K562 (cell line): ENCODE results near the gene ZDHHC18. TPM values are rescaled to one million over a fixed set of nuclear protein-coding genes. Genes with fewer than 3 reads are reported as not detected.

Source experiments
- ATAC-seq: fragments of 200-7000 bp; cut with Tn5 transposase; 3 replicates; pipeline ENCODE4 v1.9.1; 2020; ENCODE audit warnings: moderate library complexity
- BruUV-seq: library from RNA; stranded (reverse); fragments of 400-500 nt; replicated peaks from 2 replicates; lab custom pipeline; 2021; lab: Mats Ljungman, UMichigan
- CTCF ChIA-PET: fragments of 300-600 bp; formaldehyde crosslinking; extraction: SDS; loops from one replicate; lab custom pipeline; 2021; ENCODE audit warnings: low intra/inter-chr PET ratio; lab: Yijun Ruan, JAX
- POLR2A ChIA-PET: fragments of 300-600, 350-650 bp; sonication (Branson Sonifier 250); formaldehyde crosslinking; extraction: SDS; loops from one replicate; lab custom pipeline; 2021; ENCODE audit warnings: antibody characterized with exemption, inconsistent platforms; lab: Yijun Ruan, JAX
- DNase-seq, 4 experiments: peaks; one replicate each; pipeline versions ENCODE4 v3.0.0 to v3.0.0-alpha.2; 2011 to 2018; ENCODE audit warnings: low spot score in 3 of 4, mixed read lengths in 3 of 4; ENCODE audit errors: extremely low read depth in 1 of 4
- FAIRE-seq: peaks from 2 replicates; lab custom pipeline; 2011; peaks lifted over from hg19 to GRCh38; lab: Jason Lieb, UNC
- H2AFZ ChIP-seq: 2 replicates; pipeline ENCODE4 v1.6.0; 2011; ENCODE audit warnings: low read depth, low read length, control low read depth, inconsistent platforms
- H3K27ac ChIP-seq: fragments of 200-600 bp; 3 replicates; pipeline ENCODE4 v1.8.0; 2011; ENCODE audit warnings: low read depth, mild to moderate bottlenecking, control low read depth, inconsistent platforms, low read length, moderate library complexity, mixed read lengths; ENCODE audit errors: extremely low read depth
- H3K27me3 ChIP-seq, 2 experiments: fragments of 300-600 bp in 1 of 2; 2 replicates in 1 of 2; 3 replicates in 1 of 2; pipeline versions ENCODE4 v1.6.0 to v1.8.0; 2011; ENCODE audit warnings: inconsistent platforms in 2 of 2, low read length in 2 of 2, mild to moderate bottlenecking in 1 of 2, mixed read lengths in 1 of 2, moderate library complexity in 1 of 2; ENCODE audit not compliant: control insufficient read depth in 2 of 2, insufficient read depth in 2 of 2
- H3K36me3 ChIP-seq: fragments of 300-600 bp; 3 replicates; pipeline ENCODE4 v1.8.0; 2011; ENCODE audit warnings: mild to moderate bottlenecking, low read length, inconsistent platforms; ENCODE audit not compliant: control insufficient read depth, insufficient read depth
- H3K4me1 ChIP-seq, 2 experiments: fragments of 200-600 bp in 1 of 2; replicated peaks in 1 of 2; 2 replicates in 1 of 2; 3 replicates in 1 of 2; pipeline versions ENCODE4 v1.5.1 to v1.8.0; 2011; ENCODE audit warnings: inconsistent platforms in 2 of 2, low read length in 2 of 2, mild to moderate bottlenecking in 1 of 2, mixed read lengths in 1 of 2, moderate library complexity in 1 of 2; ENCODE audit not compliant: control insufficient read depth in 2 of 2, insufficient read depth in 2 of 2
- H3K4me2 ChIP-seq: 2 replicates; pipeline ENCODE4 v1.6.1; 2011; ENCODE audit warnings: low read length, control low read depth, inconsistent platforms, mixed read lengths; ENCODE audit not compliant: insufficient read depth
- H3K4me3 ChIP-seq: fragments of 200-600 bp; sonication (generic), shearing (Covaris generic); 2 replicates; pipeline ENCODE4 v1.5.1; 2016; ENCODE audit warnings: control low read depth, inconsistent platforms
- H3K79me2 ChIP-seq: fragments of 200-600 bp; 3 replicates; pipeline ENCODE4 v1.8.0; 2011; ENCODE audit warnings: low read length, inconsistent platforms; ENCODE audit not compliant: control insufficient read depth, insufficient read depth
- H3K9ac ChIP-seq, 2 experiments: 2 replicates each; pipeline versions ENCODE4 v1.6.0 to v1.6.1; 2011; ENCODE audit warnings: low read depth in 2 of 2, low read length in 2 of 2, control low read depth in 1 of 2, inconsistent platforms in 1 of 2, mild to moderate bottlenecking in 1 of 2, mixed read lengths in 1 of 2; ENCODE audit not compliant: insufficient read depth in 1 of 2
- H3K9me1 ChIP-seq: one replicate; pipeline ENCODE4 v1.6.0; 2011; ENCODE audit warnings: inconsistent platforms, mild to moderate bottlenecking, low read length, moderate library complexity; ENCODE audit not compliant: control insufficient read depth, insufficient read depth
- H3K9me3 ChIP-seq: replicated peaks from 2 replicates; pipeline ENCODE4 v1.5.1; 2011; ENCODE audit warnings: low read depth, low read length, inconsistent platforms; ENCODE audit not compliant: control insufficient read depth, insufficient read depth
- H4K20me1 ChIP-seq: replicated peaks from 2 replicates; pipeline ENCODE4 v1.6.1; 2011; ENCODE audit warnings: low read length, inconsistent platforms, mixed read lengths; ENCODE audit not compliant: control insufficient read depth, insufficient read depth
- ARHGAP35 ChIP-seq: fragments of 450-650 bp; IDR thresholded peaks from 2 replicates; pipeline ENCODE4 v1.6.1; 2018; ENCODE audit not compliant: partially characterized antibody
- CBX1 ChIP-seq: sonication (generic); IDR thresholded peaks from 2 replicates; pipeline ENCODE4 v1.6.1; 2016; ENCODE audit warnings: antibody characterized with exemption, low read depth, mild to moderate bottlenecking
- CEBPB ChIP-seq: fragments of 450-650 bp; IDR thresholded peaks from 2 replicates; pipeline ENCODE4 v1.6.1; 2016; ENCODE audit warnings: missing genetic modification characterization, missing compliant biosample characterization
- CEBPG ChIP-seq, 3 experiments: fragments of 200-800 bp in 1 of 3; sonication (Bioruptor generic) in 1 of 3; sonication (generic) in 1 of 3; formaldehyde crosslinking in 1 of 3; IDR thresholded peaks in 2 of 3; conservative IDR thresholded peaks in 1 of 3; 2 replicates each; pipeline versions ENCODE4 v1.6.1 to v1.8.0; 2016 to 2022; ENCODE audit warnings: missing compliant biosample characterization in 2 of 3, missing genetic modification characterization in 2 of 3, mild to moderate bottlenecking in 1 of 3, missing genetic modification reagents in 1 of 3
- DNMT1 ChIP-seq: fragments of 450-650 bp; IDR thresholded peaks from 2 replicates; pipeline ENCODE4 v1.6.1; 2016; ENCODE audit warnings: antibody characterized with exemption, mild to moderate bottlenecking
- EP300 ChIP-seq: IDR thresholded peaks from 2 replicates; pipeline ENCODE4 v1.6.1; 2012; ENCODE audit warnings: low read length, improper control_type of control experiment
- ETV1 ChIP-seq: fragments of 450-650 bp; conservative IDR thresholded peaks from 2 replicates; pipeline ENCODE4 v1.6.1; 2016; ENCODE audit warnings: missing genetic modification characterization, control low read depth, low read depth, missing compliant biosample characterization
- ETV5 ChIP-seq: sonication (generic); formaldehyde crosslinking; IDR thresholded peaks from 2 replicates; pipeline ENCODE4 v1.4.0; 2020; ENCODE audit warnings: low read depth, mild to moderate bottlenecking, missing genetic modification reagents
- MXD1 ChIP-seq: fragments of 250-450 bp; sonication (Bioruptor Pico); IDR thresholded peaks from 2 replicates; pipeline ENCODE4 v1.8.0; 2021; ENCODE audit warnings: borderline replicate concordance, mild to moderate bottlenecking, moderate library complexity; ENCODE audit not compliant: poor library complexity, severe bottlenecking
- PTTG1 ChIP-seq: fragments of 450-650 bp; IDR thresholded peaks from 2 replicates; pipeline ENCODE4 v1.6.1; 2016; ENCODE audit warnings: low read depth, mild to moderate bottlenecking, missing genetic modification characterization, missing compliant biosample characterization
- RNF2 ChIP-seq: sonication (generic); IDR thresholded peaks from 2 replicates; pipeline ENCODE4 v1.6.1; 2016
- SIX5 ChIP-seq, 2 experiments: IDR thresholded peaks; 2 replicates each; pipeline ENCODE4 v1.6.1; 2011; ENCODE audit warnings: low read length in 2 of 2, borderline replicate concordance in 1 of 2, low read depth in 1 of 2, mild to moderate bottlenecking in 1 of 2, moderate library complexity in 1 of 2; ENCODE audit not compliant: insufficient read depth in 1 of 2
- SMAD1 ChIP-seq: fragments of 150-350 bp; IDR thresholded peaks from 2 replicates; pipeline ENCODE4 v1.6.1; 2014; ENCODE audit warnings: low read length, low read depth; ENCODE audit not compliant: partially characterized antibody
- SUPT5H ChIP-seq: fragments of 450-650 bp; IDR thresholded peaks from 2 replicates; pipeline ENCODE4 v1.6.1; 2016
- TCF7 ChIP-seq: sonication (generic); IDR thresholded peaks from 2 replicates; pipeline ENCODE4 v1.6.1; 2016; ENCODE audit warnings: antibody characterized with exemption, borderline replicate concordance
- TGIF2 ChIP-seq: sonication (generic); formaldehyde crosslinking; IDR thresholded peaks from 2 replicates; pipeline ENCODE4 v1.8.1; 2022; ENCODE audit warnings: mild to moderate bottlenecking, missing genetic modification reagents, moderate library complexity
- ZNF263 ChIP-seq: sonication (generic); formaldehyde crosslinking; IDR thresholded peaks from 2 replicates; pipeline ENCODE4 v1.8.0; 2022; ENCODE audit warnings: mild to moderate bottlenecking, missing genetic modification reagents, borderline replicate concordance
- ZNF274 ChIP-seq: IDR thresholded peaks from 2 replicates; pipeline ENCODE4 v1.6.1; 2011; ENCODE audit warnings: low read depth, mild to moderate bottlenecking, low read length, moderate library complexity, borderline replicate concordance
- WGBS: fragments of 100-300 bp; shearing (Covaris generic); methylation state at CpG from one replicate; pipeline ENCODE4 v1.1.6; 2016; ENCODE audit warnings: low coverage, mixed read lengths; ENCODE audit not compliant: insufficient coverage; ENCODE audit errors: missing lambda C conversion rate; 5-methylcytosine and 5-hydroxymethylcytosine counted together
- in situ Hi-C: fragments of 300-500 bp; cut with MboI; formaldehyde crosslinking; loops from 4 replicates; pipeline ENCODE4 v1.15.0; 2018; ENCODE audit warnings: inconsistent platforms, mixed read lengths
- intact Hi-C: fragments of 100-400 bp; cut with micrococcal nuclease; formaldehyde crosslinking; loops from 2 replicates; pipeline ENCODE4 v1.14.2; 2022
- polyA plus RNA-seq, 8 experiments: library from polyadenylated mRNA; depleted of rRNA in 4 of 8; stranded (reverse) in 5 of 8; unstranded in 3 of 8; fragments of >200 nt; fragmentation: Nextera tagmentation in 2 of 8; fragmentation: Illumina TruSeq in 1 of 8; extraction: Ambion mirVana in 2 of 8; extraction: Trizol in 1 of 8; gene quantifications; 2 replicates each; pipeline versions ENCODE4 v1.2.1 to v1.2.3, GENCODE V29; 2011 to 2014; ENCODE audit warnings: inconsistent platforms in 1 of 8, missing spikeins in 1 of 8
- total RNA-seq, 7 experiments: library from RNA; depleted of rRNA in 6 of 7; stranded (reverse); fragments of >200 nt in 6 of 7; fragmentation: Illumina TruSeq in 2 of 7; extraction: Trizol in 2 of 7; gene quantifications; 2 replicates each; pipeline versions ENCODE4 v1.2.1 to v1.2.3, GENCODE V29; 2011 to 2021; ENCODE audit warnings: low replicate concordance in 1 of 7
- TF ChIP-seq, protein P1 (sequence below): fragments of 450-650 bp; IDR thresholded peaks from 2 replicates; pipeline ENCODE4 v1.6.1; 2017; ENCODE audit warnings: antibody characterized with exemption

ZDHHC18 gene
- total and polyA plus RNA-seq, 9 of the 15 experiments (the other 6 are each of a cell fraction or from before 2014, with no cell fraction given): 0.42 to 35.6 (median 15.8) TPM

- Histone ChIP-seq H3K4me2 (peak within 1 kb of the TSS; percentile 91), H3K4me1 (peaks cover 9 to 18% of the 10 kb centered on the region in 2 experiments; a peak in 4 of 5 replicates), H2AFZ (peak within 1 kb of the TSS; percentile 94), H3K9me3 (no peaks in the 10 kb centered on the region), H3K79me2 (peaks cover 35% of the 10 kb centered on the region), H3K9me1 (no peaks in the 10 kb centered on the region), H3K4me3 (peak within 1 kb of the TSS; percentile 91), H3K27ac (peak within 1 kb of the TSS; percentile 81), H3K36me3 (peaks cover 27% of the 10 kb centered on the region), H3K27me3 (no peaks in the 10 kb centered on the region; a peak in 1 of 5 replicates), H3K9ac (peak within 1 kb of the TSS; percentile 88 to 97), H4K20me1 (no peaks in the 10 kb centered on the region)
- FAIRE-seq: peak; percentile 96
- TSS peak; percentile 79 for BruUV-seq
- under 1% methylated on average over 50 of the region's 50 CpGs for WGBS
- in situ Hi-C loops (no loop called here), intact Hi-C loops (loop anchor here (1.0 kb wide), 1 partner anchor 10 kb away; the partner anchor contains the start of gene GPN2)
- ATAC-seq: peak; percentile 92
- ChIA-PET POLR2A (interaction anchor here (0.6 to 5.8 kb wide), 23 partner anchors 9 to 400 kb away, joined by 3 to 110 read pairs (median 4); partner anchors contain the start of genes GPN2, NR0B2, NUDC and RPS6KA1), CTCF (interaction anchor here (0.6 kb wide), 1 partner anchor 10 kb away, joined by 4 read pairs; the partner anchor contains the start of gene GPN2)
- DNase-seq: peak; percentile 92 to 99 (median 94)
- no peak for TF ChIP-seq CBX1
- TF ChIP-seq EP300: peak; percentile 2; the same call in 1 of the 2 replicates
- TF ChIP-seq SMAD1: peak; percentile 68
- TF ChIP-seq PTTG1 (tag): no peak
- TF ChIP-seq CEBPG (CRISPR knock-in tag; IDR thresholded peaks at IDR 0.05): peak; percentile 49; the same call in 1 of the 2 replicates
- TF ChIP-seq CEBPG (tag; conservative IDR thresholded peaks at IDR 0.05 in 1 of 2, IDR thresholded peaks at IDR 0.05 in 1 of 2): peak; percentile 48 to 71; a peak in 3 of 4 replicates
- no peak for TF ChIP-seq ETV5
- no peak for TF ChIP-seq TGIF2 (CRISPR knock-in tag)
- TF ChIP-seq SUPT5H: peak; percentile 91
- no peak for TF ChIP-seq ZNF274
- 0 out of 2 replicates have a peak, but pooled peaks have one; percentile 52 for TF ChIP-seq TCF7
- peak; percentile 75 for TF ChIP-seq RNF2
- TF ChIP-seq ARHGAP35: peak; percentile 98
- peak; percentile 88 for TF ChIP-seq CEBPB (tag)
- TF ChIP-seq, protein P1, sequence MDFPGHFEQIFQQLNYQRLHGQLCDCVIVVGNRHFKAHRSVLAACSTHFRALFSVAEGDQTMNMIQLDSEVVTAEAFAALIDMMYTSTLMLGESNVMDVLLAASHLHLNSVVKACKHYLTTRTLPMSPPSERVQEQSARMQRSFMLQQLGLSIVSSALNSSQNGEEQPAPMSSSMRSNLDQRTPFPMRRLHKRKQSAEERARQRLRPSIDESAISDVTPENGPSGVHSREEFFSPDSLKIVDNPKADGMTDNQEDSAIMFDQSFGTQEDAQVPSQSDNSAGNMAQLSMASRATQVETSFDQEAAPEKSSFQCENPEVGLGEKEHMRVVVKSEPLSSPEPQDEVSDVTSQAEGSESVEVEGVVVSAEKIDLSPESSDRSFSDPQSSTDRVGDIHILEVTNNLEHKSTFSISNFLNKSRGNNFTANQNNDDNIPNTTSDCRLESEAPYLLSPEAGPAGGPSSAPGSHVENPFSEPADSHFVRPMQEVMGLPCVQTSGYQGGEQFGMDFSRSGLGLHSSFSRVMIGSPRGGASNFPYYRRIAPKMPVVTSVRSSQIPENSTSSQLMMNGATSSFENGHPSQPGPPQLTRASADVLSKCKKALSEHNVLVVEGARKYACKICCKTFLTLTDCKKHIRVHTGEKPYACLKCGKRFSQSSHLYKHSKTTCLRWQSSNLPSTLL: no peak
- TF ChIP-seq ZNF263 (CRISPR knock-in tag): no peak
- TF ChIP-seq SIX5 (IDR thresholded peaks at IDR 0.05; ENCODE audit: borderline replicate concordance in 1 of 2, insufficient read depth in 1 of 2, low read depth in 1 of 2, low read length in 2 of 2): peak in 1 of 2 experiments; percentile 42; a peak in 1 of 4 replicates
- TF ChIP-seq ETV1 (tag): no peak
- no peak for TF ChIP-seq DNMT1
- peak; percentile 75 for TF ChIP-seq MXD1 (CRISPR knock-in tag)
Observed at GRCh38 chr1:26900001-26900814, 73.7 kb downstream of the ZDHHC18 start, which contains the start of gene GPATCH3. TSS of gene GPATCH3 (minus strand) at chr1:26900467. CDS start at chr1:26900442, 25 bp downstream.
